HEK293T (cell line): Measurements from ENCODE around the gene PRKAG2.

Source experiments
- CTCF ChIA-PET: fragments of 350-600 bp; formaldehyde crosslinking; extraction: SDS; loops from one replicate; lab custom pipeline; 2021; ENCODE audit warnings: antibody characterized with exemption, inconsistent platforms; lab: Yijun Ruan, JAX
- POLR2A ChIA-PET: fragments of 350-600 bp; formaldehyde crosslinking; extraction: SDS; loops from one replicate; lab custom pipeline; 2020; ENCODE audit warnings: antibody characterized with exemption, inconsistent platforms; lab: Yijun Ruan, JAX
- DNase-seq: peaks from one replicate; pipeline ENCODE4 v3.0.0; 2012; ENCODE audit warnings: mixed read lengths; ENCODE audit errors: extremely low spot score
- ARNT ChIP-seq: fragments of 450-650 bp; IDR thresholded peaks from 2 replicates; pipeline ENCODE4 v1.6.1; 2017; ENCODE audit warnings: mild to moderate bottlenecking
- BHLHE40 ChIP-seq: fragments of 450-650 bp; IDR thresholded peaks from 2 replicates; pipeline ENCODE4 v1.6.1; 2016; ENCODE audit warnings: mild to moderate bottlenecking, moderate library complexity, borderline replicate concordance
- CTBP1 ChIP-seq: fragments of 450-650 bp; IDR thresholded peaks from 2 replicates; pipeline ENCODE4 v1.6.1; 2016; ENCODE audit warnings: borderline replicate concordance
- ELF4 ChIP-seq: fragments of 450-650 bp; IDR thresholded peaks from 2 replicates; pipeline ENCODE4 v1.6.1; 2017; ENCODE audit warnings: antibody characterized with exemption
- FOXA1 ChIP-seq: fragments of 450-650 bp; IDR thresholded peaks from 2 replicates; pipeline ENCODE4 v1.6.1; 2016; ENCODE audit warnings: mild to moderate bottlenecking
- FOXK2 ChIP-seq: fragments of 450-650 bp; IDR thresholded peaks from 2 replicates; pipeline ENCODE4 v1.6.1; 2016; ENCODE audit warnings: mild to moderate bottlenecking
- FOXM1 ChIP-seq: fragments of 450-650 bp; IDR thresholded peaks from 2 replicates; pipeline ENCODE4 v1.6.1; 2017; ENCODE audit warnings: mild to moderate bottlenecking, borderline replicate concordance
- HDGF ChIP-seq: fragments of 450-650 bp; IDR thresholded peaks from 2 replicates; pipeline ENCODE4 v1.6.1; 2017; ENCODE audit warnings: antibody characterized with exemption, borderline replicate concordance
- L3MBTL2 ChIP-seq: fragments of 450-650 bp; conservative IDR thresholded peaks from 2 replicates; pipeline ENCODE4 v1.6.1; 2016; ENCODE audit warnings: mild to moderate bottlenecking
- LEF1 ChIP-seq: fragments of 450-650 bp; IDR thresholded peaks from 2 replicates; pipeline ENCODE4 v1.6.1; 2017; ENCODE audit warnings: mild to moderate bottlenecking, borderline replicate concordance
- NFRKB ChIP-seq: fragments of 450-650 bp; IDR thresholded peaks from 2 replicates; pipeline ENCODE4 v1.6.1; 2016; ENCODE audit warnings: mild to moderate bottlenecking, moderate library complexity
- PKNOX1 ChIP-seq: fragments of 450-650 bp; IDR thresholded peaks from 2 replicates; pipeline ENCODE4 v1.6.1; 2016
- SP1 ChIP-seq: fragments of 450-650 bp; IDR thresholded peaks from 2 replicates; pipeline ENCODE4 v1.6.1; 2017
- SUZ12 ChIP-seq: fragments of 450-650 bp; IDR thresholded peaks from 2 replicates; pipeline ENCODE4 v1.6.1; 2016; ENCODE audit warnings: mild to moderate bottlenecking
- TARDBP ChIP-seq: fragments of 450-650 bp; IDR thresholded peaks from 2 replicates; pipeline ENCODE4 v1.6.1; 2016
- ZNF384 ChIP-seq: fragments of 450-650 bp; IDR thresholded peaks from 2 replicates; pipeline ENCODE4 v1.6.1; 2016

PRKAG2 gene

GRCh38 chr7:151866028-151866427, 10.9 kb downstream of the PRKAG2 start:
- ChIA-PET CTCF (no interaction called here), POLR2A (no interaction called here)
- DNase-seq: no peak
- TF ChIP-seq FOXK2 (no peak), ZNF384 (no peak), SP1 (no peak), CTBP1 (no peak), TARDBP (no peak), HDGF (no peak), BHLHE40 (no peak), NFRKB (no peak), L3MBTL2 (no peak), ELF4 (no peak), FOXM1 (no peak)

GRCh38 chr7:151865070-151865670, 11.7 kb downstream of the PRKAG2 start:
- DNase-seq: no peak
- POLR2A ChIA-PET: no interaction called here
- CTCF ChIA-PET: no interaction called here
- TF ChIP-seq L3MBTL2: no peak
- TF ChIP-seq TARDBP: no peak
- no peak for TF ChIP-seq SP1
- no peak for TF ChIP-seq CTBP1
- TF ChIP-seq NFRKB: no peak
- TF ChIP-seq FOXM1: no peak
- no peak for TF ChIP-seq HDGF
- TF ChIP-seq ARNT: no peak
- no peak for TF ChIP-seq FOXK2
- no peak for TF ChIP-seq ELF4

GRCh38 chr7:151864561-151864960, 12.4 kb downstream of the PRKAG2 start:
- no peak for DNase-seq
- CTCF ChIA-PET: no interaction called here
- no peak for TF ChIP-seq ZNF384
- no peak for TF ChIP-seq FOXM1
- no peak for TF ChIP-seq LEF1
- TF ChIP-seq TARDBP: no peak
- TF ChIP-seq L3MBTL2: no peak
- no peak for TF ChIP-seq ELF4
- no peak for TF ChIP-seq SUZ12
- TF ChIP-seq FOXK2: no peak
- POLR2A ChIA-PET: no interaction called here

GRCh38 chr7:151864081-151864480, 12.8 kb downstream of the PRKAG2 start:
- TF ChIP-seq FOXK2 (no peak), ELF4 (no peak), CTBP1 (no peak), SUZ12 (no peak), PKNOX1 (no peak), HDGF (no peak), FOXM1 (no peak)
- no peak for DNase-seq
- ChIA-PET POLR2A (no interaction called here), CTCF (interaction anchor here (1.0 to 1.1 kb wide), 2 partner anchors 9 to 36 kb away, joined by 3 read pairs; no protein-coding TSS in a partner anchor)

- ChIA-PET CTCF (interaction anchor here (1.0 to 1.1 kb wide), 2 partner anchors 9 to 37 kb away, joined by 3 read pairs; no protein-coding TSS in a partner anchor), POLR2A (no interaction called here)
- no peak for DNase-seq
- no peak for TF ChIP-seq NFRKB
- no peak for TF ChIP-seq BHLHE40
Observed at GRCh38 chr7:151863386-151864079, 13.4 kb downstream of the PRKAG2 start.

GRCh38 chr7:151862606-151863381, 14.1 kb downstream of the PRKAG2 start:
- no peak for TF ChIP-seq ZNF384
- no peak for TF ChIP-seq TARDBP
- no peak for TF ChIP-seq SP1
- TF ChIP-seq ARNT: no peak
- no peak for TF ChIP-seq L3MBTL2
- no peak for TF ChIP-seq PKNOX1
- no peak for TF ChIP-seq FOXM1
- no peak for TF ChIP-seq NFRKB
- TF ChIP-seq ELF4: no peak
- TF ChIP-seq FOXA1: no peak
- TF ChIP-seq LEF1: no peak
- no peak for TF ChIP-seq FOXK2
- no peak for DNase-seq
- ChIA-PET CTCF (interaction anchor here (1.0 kb wide), 1 partner anchor 8 kb away, joined by 3 read pairs; no protein-coding TSS in a partner anchor), POLR2A (no interaction called here)

GRCh38 chr7:151861881-151862280, 15.0 kb downstream of the PRKAG2 start:
- TF ChIP-seq LEF1 (no peak), SP1 (no peak), FOXM1 (no peak), PKNOX1 (no peak), CTBP1 (no peak), ZNF384 (no peak), SUZ12 (no peak), L3MBTL2 (no peak)
- POLR2A ChIA-PET: no interaction called here
- DNase-seq: no peak
- CTCF ChIA-PET: no interaction called here
